AG09309 (cell line): ENCODE data around the gene PCNX2.

Source experiments
- DNase-seq: peaks from one replicate; pipeline ENCODE4 v3.0.0-alpha.2; 2010; ENCODE audit warnings: low read depth
- H3K4me3 ChIP-seq: 2 replicates; pipeline ENCODE4 v1.5.1; 2011; ENCODE audit warnings: mild to moderate bottlenecking, low read depth, low read length, moderate library complexity; ENCODE audit not compliant: control insufficient read depth
- TF ChIP-seq, protein P1 (sequence below): IDR thresholded peaks from 2 replicates; pipeline ENCODE4 v1.5.1; 2011; ENCODE audit warnings: mild to moderate bottlenecking, low read depth, low read length, inconsistent platforms; ENCODE audit not compliant: insufficient read depth, control insufficient read depth; ENCODE audit errors: missing control alignments

PCNX2 gene

DNA sequence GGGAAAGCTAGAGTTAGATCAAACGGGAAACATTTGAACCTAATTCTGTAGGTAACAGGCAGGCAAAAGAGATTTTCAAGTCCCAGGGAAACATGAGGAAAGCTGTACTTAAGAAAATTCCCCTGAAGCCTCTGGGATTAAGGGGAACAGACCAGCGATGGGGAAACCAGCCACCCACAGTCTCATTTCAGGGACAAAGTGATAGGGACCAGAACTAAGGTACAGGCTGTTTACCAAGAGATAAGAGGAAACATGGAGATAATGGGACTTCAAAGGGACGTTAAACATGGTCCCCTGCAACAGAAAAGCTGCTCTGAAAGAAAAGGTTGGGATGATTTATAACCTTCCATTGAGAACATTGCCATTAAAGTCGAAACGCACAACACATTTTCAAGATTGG lies 260.7 kb downstream of the PCNX2 start:
- no peak for DNase-seq
- H3K4me3 ChIP-seq, result no peak overlapping the region
- TF ChIP-seq, protein P1, sequence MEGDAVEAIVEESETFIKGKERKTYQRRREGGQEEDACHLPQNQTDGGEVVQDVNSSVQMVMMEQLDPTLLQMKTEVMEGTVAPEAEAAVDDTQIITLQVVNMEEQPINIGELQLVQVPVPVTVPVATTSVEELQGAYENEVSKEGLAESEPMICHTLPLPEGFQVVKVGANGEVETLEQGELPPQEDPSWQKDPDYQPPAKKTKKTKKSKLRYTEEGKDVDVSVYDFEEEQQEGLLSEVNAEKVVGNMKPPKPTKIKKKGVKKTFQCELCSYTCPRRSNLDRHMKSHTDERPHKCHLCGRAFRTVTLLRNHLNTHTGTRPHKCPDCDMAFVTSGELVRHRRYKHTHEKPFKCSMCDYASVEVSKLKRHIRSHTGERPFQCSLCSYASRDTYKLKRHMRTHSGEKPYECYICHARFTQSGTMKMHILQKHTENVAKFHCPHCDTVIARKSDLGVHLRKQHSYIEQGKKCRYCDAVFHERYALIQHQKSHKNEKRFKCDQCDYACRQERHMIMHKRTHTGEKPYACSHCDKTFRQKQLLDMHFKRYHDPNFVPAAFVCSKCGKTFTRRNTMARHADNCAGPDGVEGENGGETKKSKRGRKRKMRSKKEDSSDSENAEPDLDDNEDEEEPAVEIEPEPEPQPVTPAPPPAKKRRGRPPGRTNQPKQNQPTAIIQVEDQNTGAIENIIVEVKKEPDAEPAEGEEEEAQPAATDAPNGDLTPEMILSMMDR, result no peak

DNA sequence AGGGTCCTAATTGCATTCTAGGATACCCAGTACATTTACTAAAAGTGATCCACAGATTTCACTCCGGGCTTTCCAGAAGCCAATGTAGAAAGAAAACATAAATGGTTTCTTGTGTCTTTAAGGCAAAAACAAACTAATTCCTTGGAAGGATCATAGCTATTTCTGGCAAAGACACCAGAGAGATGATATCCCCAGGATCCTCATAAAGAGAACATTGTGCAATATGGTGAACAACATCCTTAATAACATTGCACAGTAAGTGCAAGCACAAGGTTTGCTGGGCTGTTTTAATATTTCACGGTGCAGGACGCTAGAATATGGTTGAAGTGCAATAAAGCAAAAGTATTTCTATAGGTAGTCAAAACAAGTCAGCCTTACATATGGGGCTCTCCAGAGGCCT lies 262.2 kb downstream of the PCNX2 start:
- no peak overlapping the region for H3K4me3 ChIP-seq
- peak; percentile 56 for DNase-seq
- TF ChIP-seq, protein P1, result no peak

DNA sequence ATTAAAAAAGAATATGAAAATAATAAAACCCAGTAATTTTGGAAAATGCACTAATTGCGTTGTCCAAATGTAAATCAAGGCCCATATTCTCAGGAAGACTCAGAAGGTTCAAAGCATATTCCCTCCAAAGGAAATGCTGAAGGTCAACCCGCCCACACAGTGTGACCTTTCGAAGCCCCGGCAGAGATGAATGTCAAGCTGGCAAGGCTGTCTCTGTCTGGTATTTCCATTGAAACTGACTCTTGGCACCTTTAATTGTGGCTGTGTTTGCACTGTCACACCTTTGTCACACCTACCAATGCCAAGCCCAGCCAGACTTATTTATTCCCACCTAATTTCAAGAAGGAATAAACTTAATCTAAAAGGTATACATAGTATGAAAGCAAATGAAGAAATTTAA lies 262.6 kb downstream of the PCNX2 start:
- no peak overlapping the region for H3K4me3 ChIP-seq
- TF ChIP-seq, protein P1, result no peak
- DNase-seq, result no peak

DNA sequence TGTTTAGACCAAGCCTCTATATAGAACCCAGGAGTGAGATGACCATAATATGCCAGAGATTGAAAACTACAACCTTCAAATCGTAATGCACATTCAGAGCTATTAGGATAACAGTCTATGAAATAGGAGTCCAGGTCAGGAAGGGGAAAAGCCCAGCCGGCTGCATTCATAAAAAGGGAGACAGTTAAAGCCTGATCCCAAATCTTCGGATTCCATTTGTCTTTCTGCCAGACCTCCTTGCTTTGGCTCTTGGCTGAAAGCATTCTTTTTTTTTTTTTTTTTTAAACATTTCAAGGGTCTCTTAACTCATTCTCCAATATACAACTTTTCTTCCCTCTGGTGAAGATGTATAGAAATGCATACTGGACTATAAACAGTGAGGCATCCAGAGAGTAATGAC lies 264.0 kb downstream of the PCNX2 start:
- DNase-seq, result no peak
- TF ChIP-seq, protein P1, result no peak
- H3K4me3 ChIP-seq, result no peak overlapping the region

DNA sequence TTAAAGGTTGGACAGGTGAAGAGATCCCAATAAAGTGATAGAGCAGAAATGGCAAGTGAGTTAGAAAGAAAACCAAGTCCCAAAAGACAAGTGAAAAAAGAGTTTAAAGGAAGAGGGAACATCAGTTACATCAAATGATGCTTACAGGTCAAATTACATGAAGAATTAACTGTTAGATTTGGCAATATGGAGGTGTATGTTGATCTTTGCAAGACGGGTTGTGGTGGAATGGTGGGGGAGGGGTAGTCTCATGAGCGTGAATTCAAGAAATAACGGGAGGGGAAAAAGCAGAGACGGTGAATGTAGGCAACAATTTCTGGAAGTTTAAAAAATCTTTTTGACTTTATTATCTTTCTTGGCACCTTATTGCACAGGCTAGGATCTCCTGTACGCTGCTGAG lies 268.5 kb downstream of the PCNX2 start:
- no peak overlapping the region for H3K4me3 ChIP-seq
- TF ChIP-seq, protein P1, result no peak
- no peak for DNase-seq

DNA sequence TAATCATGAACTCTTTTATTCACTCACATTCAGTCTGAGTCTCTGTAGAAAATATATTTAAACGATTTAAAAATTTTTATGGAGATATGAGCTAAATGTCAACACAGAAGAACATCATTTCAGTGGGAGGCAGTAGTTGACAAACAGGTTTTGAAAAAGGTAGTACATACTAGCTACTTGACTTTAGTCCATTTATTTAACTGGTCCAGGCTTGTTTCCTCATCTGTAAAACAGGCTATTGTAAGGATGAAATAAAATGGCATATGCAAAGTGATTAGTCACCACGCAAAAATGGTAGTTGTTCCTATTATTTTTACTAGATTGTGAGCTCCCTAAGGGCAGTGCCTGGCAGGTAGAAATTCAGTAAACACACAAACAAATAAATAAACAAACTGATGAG lies 270.0 kb downstream of the PCNX2 start:
- TF ChIP-seq, protein P1, result no peak
- DNase-seq, result no peak

DNA sequence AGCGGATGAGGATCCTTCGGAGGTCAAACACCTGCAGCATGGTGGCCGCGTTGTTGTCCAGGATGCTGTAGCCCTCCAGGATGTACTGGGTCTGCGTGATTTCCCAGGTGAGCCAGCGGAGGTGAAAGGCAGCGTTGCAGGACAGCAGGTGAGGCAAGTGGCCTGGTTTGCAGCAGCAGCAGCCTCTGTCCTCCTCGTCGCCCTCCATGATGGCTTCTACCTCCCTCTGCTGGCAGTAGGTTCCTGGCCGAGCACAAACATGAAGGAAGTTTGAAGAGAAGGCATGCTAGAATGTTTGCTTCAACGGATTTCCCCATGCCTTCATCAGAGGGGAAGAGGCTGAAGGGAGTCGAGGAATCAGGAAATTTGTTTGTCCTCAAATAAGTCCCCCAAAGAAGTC lies 270.4 kb downstream of the PCNX2 start:
- H3K4me3 ChIP-seq, result no peak overlapping the region
- TF ChIP-seq, protein P1, result peak; percentile 58
- DNase-seq, result no peak

More for the DNA sequence above, 270.0 kb downstream of the PCNX2 start:
- H3K4me3 ChIP-seq, result no peak overlapping the region
